GM19035 (cell line): ENCODE measurements around the gene AGRP.
"Not testable (repeated sequence)": the region's sequence is repeated elsewhere in the genome, so short reads cannot be mapped to it uniquely, and the experiment has no call there.

ENCODE experiments used
- ATAC-seq: cut with Tn5 transposase; IDR thresholded peaks from one replicate; pipeline ENCODE4 v1.9.1; 2021; ENCODE audit not compliant: unreplicated experiment

The AGRP gene

DNA sequence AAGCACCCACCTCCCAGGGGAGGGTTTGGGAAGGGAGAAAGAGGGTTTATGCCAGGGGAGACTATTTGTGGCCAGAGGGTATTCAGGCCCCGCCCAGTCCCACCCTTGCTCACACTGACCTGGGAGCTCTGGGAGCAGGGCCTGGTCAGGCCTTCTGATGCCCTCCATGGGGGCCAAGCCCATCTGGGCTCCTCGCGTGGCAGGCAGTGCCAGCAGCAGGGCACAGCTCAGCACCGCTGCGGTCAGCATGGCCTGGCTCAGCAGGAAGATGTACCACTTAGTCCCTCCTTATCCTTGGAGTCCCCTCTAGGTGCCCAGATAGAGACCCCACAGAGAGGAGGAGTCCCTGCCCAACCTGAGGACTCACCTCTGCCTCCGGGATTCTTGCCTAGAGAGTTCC is at the start of gene AGRP:
Gene AGRP (minus strand): TSS at position 398 of the 400 bp plus-strand sequence. CDS start 149 bp downstream, at position 249.
- ATAC-seq: no peak

DNA sequence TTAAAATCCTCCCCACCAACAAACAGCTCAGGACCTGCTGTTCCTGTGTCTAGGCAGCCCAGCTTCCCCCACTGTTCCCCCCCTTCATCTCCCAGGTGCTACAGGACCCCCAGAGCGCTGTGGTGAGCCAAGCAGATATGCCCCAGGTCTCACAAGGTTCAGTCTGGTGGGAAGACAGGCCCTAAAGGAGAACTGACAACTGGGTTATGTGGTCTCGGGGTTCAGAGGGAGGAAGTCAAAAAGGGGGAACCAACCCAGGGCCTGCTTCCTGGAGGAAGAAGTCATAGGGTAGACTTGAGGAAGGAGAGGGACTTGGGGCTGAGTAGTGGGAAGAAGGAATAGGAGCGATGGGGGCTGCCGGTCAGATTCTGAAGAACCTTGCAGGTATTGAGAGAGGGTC is 47.9 kb upstream of the AGRP start:
- no peak for ATAC-seq

DNA sequence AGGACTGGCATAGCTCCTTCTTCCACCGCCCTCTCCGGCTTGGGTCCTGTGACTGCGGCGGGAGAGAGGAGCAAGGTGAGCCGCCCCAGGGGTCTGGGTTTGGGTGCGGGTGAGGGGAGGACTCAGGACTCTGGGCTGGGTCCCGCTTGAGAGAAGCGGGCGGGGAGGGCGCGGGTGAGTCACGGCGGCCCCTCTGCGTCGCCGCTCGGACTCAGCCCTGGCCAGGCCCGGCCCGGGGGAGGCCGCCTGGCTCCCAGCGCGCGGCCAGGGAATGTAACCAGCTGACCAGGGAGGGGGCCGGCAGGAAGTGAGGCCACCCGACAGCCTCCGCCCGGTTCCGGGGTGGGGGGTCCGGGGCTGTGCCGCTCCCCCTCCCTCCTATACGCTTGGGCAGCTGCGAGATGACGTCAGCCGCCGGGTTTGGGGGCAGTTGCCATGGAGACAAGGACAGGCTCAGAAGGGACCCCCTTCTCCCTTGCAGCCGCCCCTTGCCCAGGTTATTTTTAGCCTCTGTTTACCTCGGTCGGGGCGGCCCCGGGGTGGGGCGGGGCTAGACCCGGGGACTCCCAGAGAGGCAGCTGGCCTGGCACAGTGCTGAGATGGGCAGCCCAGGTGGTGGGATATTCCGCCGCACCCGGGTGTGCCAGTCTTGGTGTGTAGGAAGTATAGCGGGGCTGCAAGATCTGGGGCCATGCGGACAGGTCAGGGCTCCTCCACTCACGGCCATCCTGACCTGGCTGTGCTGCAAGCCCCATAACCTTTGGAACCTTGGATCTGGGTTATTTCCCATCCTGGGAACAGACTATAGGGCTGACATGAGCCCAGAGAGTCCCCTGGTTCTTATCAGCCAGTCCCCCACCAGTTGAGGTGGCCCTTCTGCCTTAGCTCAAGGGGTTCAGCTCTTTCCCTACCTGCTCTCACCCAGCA is 46.9 kb upstream of the AGRP start:
- no peak for ATAC-seq

- no peak for ATAC-seq
Measured at GRCh38 chr16:67529582-67530012, 46.2 kb upstream of the AGRP start.

GRCh38 chr16:67528870-67529581 is 45.7 kb upstream of the AGRP start:
- no peak for ATAC-seq

DNA sequence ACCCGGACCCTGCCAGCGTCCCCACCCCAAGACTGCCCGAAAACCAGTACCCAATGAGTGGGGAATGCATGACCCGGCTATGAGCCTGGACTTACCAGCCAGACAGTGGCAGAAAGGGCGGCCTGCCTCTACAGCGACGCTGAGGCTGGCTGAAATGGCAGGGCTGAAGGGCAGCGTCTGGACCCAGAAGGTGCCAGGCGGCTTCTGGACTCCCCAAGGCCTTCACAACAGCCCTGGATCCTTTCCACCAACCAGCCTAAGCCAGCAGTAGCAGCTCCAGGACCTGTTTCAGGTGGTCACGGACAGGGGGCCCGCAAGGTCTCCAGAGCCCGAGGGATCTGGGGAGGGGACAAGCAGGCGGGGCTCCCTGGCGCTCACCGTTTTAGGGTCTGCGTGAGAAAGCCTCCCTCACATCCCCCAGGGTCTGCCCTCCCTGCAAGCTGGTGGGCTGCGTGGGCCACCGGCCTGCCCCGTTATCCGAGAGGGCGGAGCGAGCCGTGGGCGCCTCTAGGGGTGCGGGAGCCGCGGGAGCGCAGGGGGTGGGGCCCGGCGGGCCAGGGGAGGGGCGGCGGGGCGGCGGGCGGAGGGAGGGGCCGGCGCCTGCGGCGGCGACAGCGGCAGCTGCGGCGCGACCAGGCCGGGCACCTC is 45.0 kb upstream of the AGRP start, which contains the start of gene RIPOR1:
Gene RIPOR1 (plus strand): TSS at position 608 of the 648 bp plus-strand sequence. CDS start 9,618 bp downstream, outside the sequence.
- no peak for ATAC-seq

DNA sequence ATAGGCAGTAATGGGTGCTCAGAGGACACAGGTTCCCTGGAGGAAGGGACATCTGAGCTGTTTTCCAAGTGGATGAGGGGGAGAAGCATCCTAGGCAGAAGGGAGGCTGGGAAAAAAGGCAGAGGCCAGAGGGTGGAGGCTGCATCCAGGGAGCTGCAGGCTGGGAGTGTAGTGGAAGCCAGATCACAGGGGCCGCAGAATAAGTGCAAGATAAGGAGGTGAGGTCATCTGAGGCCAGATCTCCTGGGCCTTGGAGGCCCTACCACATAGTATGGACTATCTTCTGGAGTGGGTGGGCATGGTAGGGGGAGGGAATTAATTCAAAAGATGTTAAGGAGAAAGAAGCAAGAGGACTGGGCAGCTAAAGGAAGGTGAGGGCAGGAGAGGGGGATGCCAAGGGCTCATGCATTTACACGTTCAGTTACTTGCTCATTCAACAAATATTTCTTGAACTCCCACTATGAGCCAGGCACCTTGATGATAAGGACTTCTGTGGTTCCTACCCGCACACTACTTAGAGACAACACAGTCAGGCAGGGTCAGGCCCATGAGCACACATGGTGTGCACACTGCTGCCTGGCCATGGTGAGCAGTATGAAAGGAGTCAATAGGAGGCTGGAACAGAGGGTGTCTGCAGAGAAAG is 42.9 kb upstream of the AGRP start:
- no peak for ATAC-seq

GRCh38 chr16:67525176-67525860 is 42.0 kb upstream of the AGRP start:
- ATAC-seq: no peak

- peak; percentile 76 for ATAC-seq
Measured at GRCh38 chr16:67521095-67521804, 37.9 kb upstream of the AGRP start.

- ATAC-seq: no peak
Measured at GRCh38 chr16:67519242-67519641, 35.9 kb upstream of the AGRP start.

DNA sequence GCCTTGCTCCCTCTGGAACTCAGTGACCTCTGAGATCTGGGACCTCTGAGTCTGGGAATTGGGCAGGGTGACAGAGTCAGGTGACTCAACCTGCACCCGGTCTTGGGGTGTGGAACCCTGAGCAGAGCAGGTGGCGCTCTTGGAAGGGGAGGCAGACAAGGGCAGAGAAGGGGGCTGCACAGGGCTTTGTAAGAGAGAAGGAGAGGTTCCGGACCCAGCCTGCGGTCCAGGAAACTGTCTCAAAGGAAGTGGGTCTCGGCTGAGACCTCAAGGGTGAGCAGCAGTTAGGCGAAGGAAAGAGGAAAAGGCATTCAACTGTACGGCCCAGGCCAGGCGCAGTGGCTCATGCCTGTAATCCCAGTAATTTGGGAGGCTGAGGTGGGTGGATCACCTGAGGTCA is 35.3 kb upstream of the AGRP start:
- ATAC-seq: no peak

DNA sequence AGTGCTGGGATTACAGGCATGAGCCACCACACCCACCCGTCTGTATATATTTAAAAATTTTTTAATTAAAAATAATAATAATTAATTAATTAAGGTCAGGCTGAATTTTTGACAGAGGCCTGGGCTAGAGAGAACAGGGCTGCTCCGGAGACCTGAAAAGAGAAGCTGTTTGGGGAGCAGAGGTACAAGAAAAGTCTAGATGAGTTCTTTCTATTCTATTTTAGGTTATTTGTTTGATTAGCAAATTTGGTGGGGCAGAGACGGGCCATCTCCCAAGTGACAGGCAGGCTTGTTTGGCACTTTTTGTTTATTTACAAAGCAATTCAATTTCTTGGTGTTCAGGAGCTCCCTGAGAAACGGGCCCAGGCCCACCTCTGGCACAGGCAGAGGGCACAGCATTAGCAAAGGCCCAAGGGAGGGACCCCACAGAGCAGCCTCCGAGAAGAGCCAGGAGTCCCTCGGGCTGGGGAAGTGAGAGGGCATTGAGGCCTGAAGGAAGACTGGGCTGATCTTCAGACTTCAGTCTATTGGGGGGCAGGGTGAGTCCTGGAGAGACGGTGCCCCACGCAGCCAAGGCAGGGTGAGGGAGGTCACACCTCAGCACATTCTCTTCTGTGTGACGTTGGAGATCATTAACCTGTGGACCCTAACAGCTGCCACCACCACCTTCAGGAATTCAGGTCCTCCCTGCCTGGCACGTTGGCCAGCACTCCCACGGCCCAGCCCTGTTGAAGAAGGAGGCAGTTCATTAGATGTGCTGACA is 34.5 kb upstream of the AGRP start:
- no peak for ATAC-seq

DNA sequence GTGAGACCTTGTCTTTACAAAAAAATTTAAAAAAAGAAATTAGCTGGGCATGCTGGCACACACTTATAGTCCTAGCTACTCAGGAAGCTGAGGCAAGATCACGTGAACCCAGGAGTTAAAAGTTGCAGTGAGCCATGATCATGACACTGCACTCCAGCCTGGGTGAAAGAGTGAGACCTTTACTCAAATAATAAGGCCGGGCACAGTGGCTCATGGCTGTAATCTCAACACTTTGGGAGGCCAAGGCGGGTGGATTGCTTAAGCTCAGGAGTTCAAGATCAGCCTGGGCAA is 33.8 kb upstream of the AGRP start:
- no peak for ATAC-seq

GRCh38 chr16:67516296-67517154 is 33.2 kb upstream of the AGRP start:
- ATAC-seq: no peak

DNA sequence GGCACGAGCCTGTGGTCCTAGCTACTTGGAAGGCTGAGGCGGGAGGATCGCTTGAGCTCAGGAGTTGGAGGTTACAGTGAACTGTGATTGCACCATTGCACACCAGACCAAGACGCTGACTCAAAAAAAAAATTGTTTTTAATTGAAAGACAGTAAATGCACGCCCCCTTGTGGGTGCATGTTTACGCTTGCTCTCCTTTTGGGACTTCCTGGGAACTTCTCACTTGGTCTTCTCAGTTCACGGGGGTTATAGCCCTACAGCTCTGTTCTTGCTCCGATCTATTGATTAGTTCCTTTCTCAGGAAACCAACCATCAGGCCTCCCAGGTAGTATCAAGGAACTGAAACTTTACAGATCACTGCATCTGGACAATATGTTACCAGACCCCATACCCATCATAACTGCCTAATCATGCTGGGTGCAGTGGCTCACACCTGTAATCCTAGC is 31.1 kb upstream of the AGRP start:
- no peak for ATAC-seq

DNA sequence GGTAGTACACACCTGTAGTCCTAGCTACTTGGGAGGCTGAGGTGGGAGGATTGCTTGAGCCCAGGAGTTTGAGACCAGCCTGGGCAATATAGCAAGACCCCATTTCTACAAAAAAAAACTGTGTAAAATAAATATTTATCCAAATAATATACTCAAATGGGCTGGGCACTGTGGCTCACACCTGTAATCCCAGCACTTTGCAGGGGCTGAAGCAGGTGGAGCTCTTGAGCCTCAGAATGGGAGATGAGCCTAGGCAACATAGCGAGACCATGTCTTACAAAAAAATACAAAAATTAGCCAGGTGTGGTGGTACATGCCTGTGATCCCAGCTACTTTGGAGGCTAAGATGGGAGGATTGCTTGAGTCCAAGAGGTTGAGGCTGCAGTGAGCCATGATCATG is 30.5 kb upstream of the AGRP start:
- ATAC-seq: not testable (repeated sequence)

GRCh38 chr16:67509016-67509415 is 25.7 kb upstream of the AGRP start:
- ATAC-seq: no peak

DNA sequence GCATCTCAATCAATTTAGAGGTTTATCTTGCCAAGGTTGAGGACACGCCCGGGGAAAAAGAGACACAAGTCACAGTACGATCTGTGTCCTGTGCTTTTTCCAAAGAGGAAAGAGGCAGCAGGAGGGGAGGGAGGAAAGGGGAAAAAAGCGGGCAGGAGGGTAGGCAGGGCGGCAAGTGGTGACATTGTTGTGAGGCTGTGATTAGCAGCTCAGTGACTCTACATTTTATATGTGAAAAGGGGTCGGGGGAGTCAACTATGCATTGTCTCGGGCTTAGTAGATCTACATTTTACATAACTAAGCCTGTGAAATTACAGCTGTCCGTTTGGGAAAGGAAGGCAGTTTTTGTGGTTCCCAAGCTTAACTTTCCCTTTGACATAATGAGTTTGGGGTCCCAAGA is 23.1 kb upstream of the AGRP start:
- ATAC-seq: no peak
